HCT116 (cell line): ENCODE measurements around the gene DPYSL5.

Source experiments
- CTCF ChIP-seq, 3 experiments: fragments of 200-600 bp in 1 of 3; sonication (generic) in 1 of 3; IDR thresholded peaks in 2 of 3; conservative IDR thresholded peaks in 1 of 3; 2 replicates each; pipeline ENCODE4 v1.5.1; 2012 to 2017; ENCODE audit warnings: low read depth in 2 of 3, low read length in 2 of 3, antibody characterized with exemption in 1 of 3, borderline replicate concordance in 1 of 3, control low read depth in 1 of 3, mild to moderate bottlenecking in 1 of 3, mixed read lengths in 1 of 3, mixed run types in 1 of 3, moderate library complexity in 1 of 3; ENCODE audit not compliant: insufficient read depth in 1 of 3
- EZH2phosphoT487 ChIP-seq: fragments of 200-600 bp; IDR thresholded peaks from 2 replicates; pipeline ENCODE4 v1.6.1; 2018; ENCODE audit warnings: antibody characterized with exemption, borderline replicate concordance
- POLR2A ChIP-seq: IDR thresholded peaks from 2 replicates; pipeline ENCODE4 v1.7.0; 2011; ENCODE audit warnings: borderline replicate concordance; ENCODE audit not compliant: insufficient read depth, insufficient read length; ENCODE audit errors: extremely low read depth
- SP1 ChIP-seq: IDR thresholded peaks from 2 replicates; pipeline ENCODE4 v1.6.1; 2012; ENCODE audit warnings: low read depth
- ZNF274 ChIP-seq: fragments of 200-500 bp; sonication (Bioruptor generic); IDR thresholded peaks from 2 replicates; pipeline ENCODE4 v1.6.1; 2014; ENCODE audit warnings: mild to moderate bottlenecking, low read depth, low read length, inconsistent platforms

GRCh38 chr2:26809876-26810577 lies 37.9 kb upstream of the DPYSL5 start:
- TF ChIP-seq EZH2phosphoT487, result no peak
- TF ChIP-seq SP1, result no peak
- no peak for TF ChIP-seq CTCF (IDR thresholded peaks at IDR 0.05 in 2 of 3, conservative IDR thresholded peaks at IDR 0.05 in 1 of 3; ENCODE audit: borderline replicate concordance in 1 of 3, insufficient read depth in 1 of 3, low read depth in 2 of 3, low read length in 2 of 3)
- TF ChIP-seq POLR2A, result no peak
- TF ChIP-seq ZNF274, result no peak
